Osteocyte (in vitro differentiated cells): ENCODE data around the gene KLHL18. TPM values are rescaled to one million over a fixed set of nuclear protein-coding genes. Genes with fewer than 3 reads are reported as not detected.

Source experiments
- DNase-seq: peaks from one replicate; pipeline ENCODE4 v3.0.0; 2021; ENCODE audit warnings: mixed read lengths; ENCODE audit not compliant: unreplicated experiment; ENCODE audit errors: extremely low spot score
- H3K27ac Mint-ChIP-seq: one replicate; pipeline ENCODE4 v1.8.0; 2021; ENCODE audit warnings: mild to moderate bottlenecking, mixed read lengths; ENCODE audit not compliant: unreplicated experiment
- H3K27me3 Mint-ChIP-seq: one replicate; pipeline ENCODE4 v1.8.0; 2021; ENCODE audit warnings: mixed read lengths; ENCODE audit not compliant: unreplicated experiment
- H3K36me3 Mint-ChIP-seq: one replicate; pipeline ENCODE4 v1.8.0; 2021; ENCODE audit warnings: mixed read lengths; ENCODE audit not compliant: unreplicated experiment
- H3K4me1 Mint-ChIP-seq: one replicate; pipeline ENCODE4 v1.8.0; 2021; ENCODE audit warnings: mixed read lengths; ENCODE audit not compliant: unreplicated experiment
- H3K4me3 Mint-ChIP-seq: one replicate; pipeline ENCODE4 v1.8.0; 2021; ENCODE audit warnings: mild to moderate bottlenecking, moderate library complexity, mixed read lengths; ENCODE audit not compliant: unreplicated experiment
- H3K9me3 Mint-ChIP-seq: one replicate; pipeline ENCODE4 v1.8.0; 2021; ENCODE audit warnings: mixed read lengths; ENCODE audit not compliant: unreplicated experiment
- long read RNA-seq: library from polyadenylated mRNA; unstranded; transcript quantifications from one replicate; pipeline ENCODE4 v2.0.0, GENCODE V29; 2021
- total RNA-seq: library from RNA; stranded (reverse); gene quantifications from 2 replicates; pipeline ENCODE4 v1.2.1, GENCODE V29; 2021
- TF ChIP-seq, protein P1 (sequence below): fragments of 200-600 bp; sonication (generic); IDR thresholded peaks from 2 replicates; pipeline ENCODE4 v1.5.0; 2021; ENCODE audit warnings: antibody characterized with exemption, mild to moderate bottlenecking, moderate library complexity

Gene KLHL18
- 29.1 and 32.3 TPM in 2 replicates for total RNA-seq
- long read RNA-seq, full-length matches to known transcripts, result 55 of 122 reads
- long read RNA-seq, partial matches to known transcripts, result 5 of 122 reads
- long read RNA-seq, other reads (novel, unspliced or antisense), result 62 of 122 reads

GRCh38 chr3:47282424-47283192 is at the start of gene KLHL18, which contains the start of gene KIF9:
KLHL18 (plus strand) TSS chr3:47282944; CDS start chr3:47282966, 22 bp downstream.
KIF9 (minus strand) TSS chr3:47282799; CDS start chr3:47277374, 5,425 bp downstream.
- Mint-ChIP-seq H3K27me3 (no peaks in the 10 kb centered on the region), H3K4me1 (peaks cover 29% of the 10 kb centered on the region), H3K9me3 (no peaks in the 10 kb centered on the region), H3K4me3 (peak within 1 kb of the TSS; percentile 98), H3K27ac (peak within 1 kb of the TSS; percentile 100), H3K36me3 (peaks cover 2% of the 10 kb centered on the region)
- peak; percentile 97 for DNase-seq
- TF ChIP-seq, protein P1, sequence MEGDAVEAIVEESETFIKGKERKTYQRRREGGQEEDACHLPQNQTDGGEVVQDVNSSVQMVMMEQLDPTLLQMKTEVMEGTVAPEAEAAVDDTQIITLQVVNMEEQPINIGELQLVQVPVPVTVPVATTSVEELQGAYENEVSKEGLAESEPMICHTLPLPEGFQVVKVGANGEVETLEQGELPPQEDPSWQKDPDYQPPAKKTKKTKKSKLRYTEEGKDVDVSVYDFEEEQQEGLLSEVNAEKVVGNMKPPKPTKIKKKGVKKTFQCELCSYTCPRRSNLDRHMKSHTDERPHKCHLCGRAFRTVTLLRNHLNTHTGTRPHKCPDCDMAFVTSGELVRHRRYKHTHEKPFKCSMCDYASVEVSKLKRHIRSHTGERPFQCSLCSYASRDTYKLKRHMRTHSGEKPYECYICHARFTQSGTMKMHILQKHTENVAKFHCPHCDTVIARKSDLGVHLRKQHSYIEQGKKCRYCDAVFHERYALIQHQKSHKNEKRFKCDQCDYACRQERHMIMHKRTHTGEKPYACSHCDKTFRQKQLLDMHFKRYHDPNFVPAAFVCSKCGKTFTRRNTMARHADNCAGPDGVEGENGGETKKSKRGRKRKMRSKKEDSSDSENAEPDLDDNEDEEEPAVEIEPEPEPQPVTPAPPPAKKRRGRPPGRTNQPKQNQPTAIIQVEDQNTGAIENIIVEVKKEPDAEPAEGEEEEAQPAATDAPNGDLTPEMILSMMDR, result no peak

- Mint-ChIP-seq H3K36me3 (no peaks in the 10 kb centered on the region), H3K4me1 (no peaks in the 10 kb centered on the region), H3K27ac (no peak overlapping the region), H3K27me3 (no peaks in the 10 kb centered on the region), H3K4me3 (no peak overlapping the region), H3K9me3 (no peaks in the 10 kb centered on the region)
- TF ChIP-seq, protein P1, result no peak
- no peak for DNase-seq
Measured at GRCh38 chr3:47238017-47238416, 44.7 kb upstream of the KLHL18 start.

DNA sequence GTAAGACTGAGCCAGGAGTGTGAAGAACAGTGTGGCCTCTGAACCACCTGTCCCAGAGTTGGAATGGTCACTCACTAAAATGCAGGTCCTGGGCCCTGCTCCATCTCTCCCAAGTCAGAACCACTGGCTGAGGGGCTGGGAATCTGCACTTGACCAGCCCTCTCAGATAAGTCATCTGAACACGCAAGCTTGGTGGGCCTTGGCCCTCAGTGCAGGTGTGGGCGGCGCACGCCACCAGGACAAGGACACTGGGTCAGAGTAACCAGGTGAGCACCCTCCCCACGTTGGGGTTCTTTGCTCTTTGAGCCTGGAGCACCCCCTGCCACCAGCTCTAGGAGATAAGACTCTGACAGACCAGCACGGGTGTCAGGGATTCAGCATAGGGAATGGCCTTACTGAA is 42.8 kb upstream of the KLHL18 start:
- Mint-ChIP-seq H3K4me3 (no peak overlapping the region), H3K9me3 (no peaks in the 10 kb centered on the region), H3K4me1 (no peaks in the 10 kb centered on the region), H3K27me3 (no peaks in the 10 kb centered on the region), H3K36me3 (no peaks in the 10 kb centered on the region), H3K27ac (no peak overlapping the region)
- DNase-seq, result no peak
- TF ChIP-seq, protein P1, result no peak

DNA sequence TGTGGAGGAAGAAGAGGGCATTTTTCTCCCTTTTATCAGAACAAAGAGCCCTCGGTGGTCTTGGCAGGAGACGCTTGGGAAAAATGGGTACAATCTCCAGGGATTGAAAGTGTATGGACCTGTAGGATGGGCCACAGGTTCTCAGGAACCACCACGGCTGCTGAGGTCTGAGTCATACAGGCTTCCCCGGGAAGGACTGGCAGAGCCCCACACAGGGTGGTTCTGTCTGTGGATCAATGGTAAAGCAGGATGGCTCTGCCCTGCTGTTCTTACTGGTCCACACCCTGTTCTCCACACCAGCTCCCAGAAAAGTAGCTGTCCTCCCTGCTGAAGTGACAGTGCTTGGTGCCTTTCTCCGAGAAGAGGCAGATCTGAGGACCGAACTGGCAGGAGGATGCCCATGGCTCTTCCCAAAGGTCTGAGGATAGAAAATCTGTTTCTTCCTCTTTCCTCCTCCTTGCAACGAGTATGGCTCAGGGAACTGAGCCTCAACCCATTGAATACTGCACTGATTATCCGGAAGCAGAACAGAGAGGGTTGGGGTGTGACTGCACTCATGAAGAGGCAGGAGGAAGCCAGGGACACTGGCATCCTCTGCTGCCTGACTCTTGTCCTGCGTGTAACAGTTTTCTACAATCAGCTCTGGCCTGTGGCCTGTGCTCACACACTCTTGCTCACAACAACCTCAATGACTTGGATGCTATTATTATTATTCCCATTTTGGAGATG is 39.2 kb upstream of the KLHL18 start:
- Mint-ChIP-seq H3K4me1 (no peaks in the 10 kb centered on the region), H3K36me3 (no peaks in the 10 kb centered on the region)

More for the DNA sequence above, 39.2 kb upstream of the KLHL18 start:
- Mint-ChIP-seq H3K27me3 (no peaks in the 10 kb centered on the region), H3K9me3 (no peaks in the 10 kb centered on the region), H3K4me3 (no peak overlapping the region), H3K27ac (no peak overlapping the region)
- TF ChIP-seq, protein P1, result no peak
- no peak for DNase-seq
